H9 (cell line): ENCODE data around the gene EFCAB11. TPM values are rescaled to one million over a fixed set of nuclear protein-coding genes. Genes with fewer than 3 reads are reported as not detected.

Source experiments
- DNase-seq: peaks from one replicate; pipeline ENCODE4 v3.0.0-alpha.2; 2017
- H2AFZ ChIP-seq: one replicate; pipeline ENCODE4 v1.6.1; 2013; ENCODE audit warnings: mild to moderate bottlenecking, low read length, control low read depth, moderate library complexity
- H2AK5ac ChIP-seq: 2 replicates; pipeline ENCODE4 v1.6.1; 2013; ENCODE audit warnings: low read length, control low read depth, mixed read lengths; ENCODE audit not compliant: insufficient read length
- H2BK120ac ChIP-seq: one replicate; pipeline ENCODE4 v1.6.1; 2013; ENCODE audit warnings: low read depth, mild to moderate bottlenecking, low read length, control low read depth, inconsistent platforms; ENCODE audit not compliant: poor library complexity, severe bottlenecking
- H2BK12ac ChIP-seq: 2 replicates; pipeline ENCODE4 v1.6.1; 2013; ENCODE audit warnings: low read length, control low read depth, mixed read lengths, low read depth; ENCODE audit not compliant: insufficient read length
- H2BK15ac ChIP-seq: 2 replicates; pipeline ENCODE4 v1.6.1; 2013; ENCODE audit warnings: low read depth, low read length, control low read depth
- H2BK20ac ChIP-seq: one replicate; pipeline ENCODE4 v1.6.1; 2013; ENCODE audit warnings: low read depth, mild to moderate bottlenecking, low read length, control low read depth, inconsistent platforms; ENCODE audit not compliant: poor library complexity, severe bottlenecking
- H2BK5ac ChIP-seq: 2 replicates; pipeline ENCODE4 v1.6.1; 2013; ENCODE audit warnings: low read length, control low read depth, mixed read lengths; ENCODE audit not compliant: insufficient read length
- H3K14ac ChIP-seq: 2 replicates; pipeline ENCODE4 v1.6.1; 2013; ENCODE audit warnings: low read length, control low read depth; ENCODE audit not compliant: insufficient read depth
- H3K18ac ChIP-seq: 2 replicates; pipeline ENCODE4 v1.6.1; 2013; ENCODE audit warnings: low read depth, mild to moderate bottlenecking, mixed read lengths, low read length, control low read depth; ENCODE audit not compliant: insufficient read length
- H3K23ac ChIP-seq: 2 replicates; pipeline ENCODE4 v1.6.1; 2013; ENCODE audit warnings: low read length, control low read depth, mixed read lengths, low read depth; ENCODE audit not compliant: insufficient read length
- H3K23me2 ChIP-seq: 2 replicates; pipeline ENCODE4 v1.6.1; 2013; ENCODE audit warnings: low read depth, mild to moderate bottlenecking, mixed read lengths, low read length, control low read depth; ENCODE audit not compliant: insufficient read length, poor library complexity, severe bottlenecking
- H3K27ac ChIP-seq: 2 replicates; pipeline ENCODE4 v1.5.1; 2013; ENCODE audit warnings: low read length, control low read depth, mixed read lengths, low read depth; ENCODE audit not compliant: insufficient read length
- H3K27me3 ChIP-seq: 2 replicates; pipeline ENCODE4 v1.6.1; 2013; ENCODE audit warnings: low read length, control low read depth, inconsistent platforms; ENCODE audit not compliant: insufficient read depth
- H3K4ac ChIP-seq: 2 replicates; pipeline ENCODE4 v1.6.1; 2013; ENCODE audit warnings: low read depth, mild to moderate bottlenecking, control low read depth, inconsistent platforms, low read length, moderate library complexity
- H3K4me1 ChIP-seq: 2 replicates; pipeline ENCODE4 v1.6.1; 2013; ENCODE audit warnings: low read length, control low read depth, inconsistent platforms; ENCODE audit not compliant: insufficient read depth
- H3K4me2 ChIP-seq: 2 replicates; pipeline ENCODE4 v1.6.1; 2013; ENCODE audit warnings: low read length, control low read depth, mixed read lengths; ENCODE audit not compliant: insufficient read length, insufficient read depth
- H3K56ac ChIP-seq: 2 replicates; pipeline ENCODE4 v1.6.1; 2013; ENCODE audit warnings: low read depth, mild to moderate bottlenecking, mixed read lengths, low read length, control low read depth; ENCODE audit not compliant: insufficient read length
- H3K79me1 ChIP-seq: 2 replicates; pipeline ENCODE4 v1.6.1; 2013; ENCODE audit warnings: low read depth, mild to moderate bottlenecking, moderate library complexity, low read length, control low read depth, inconsistent platforms; ENCODE audit not compliant: insufficient read depth, poor library complexity, severe bottlenecking
- H3K79me2 ChIP-seq: 2 replicates; pipeline ENCODE4 v1.6.1; 2013; ENCODE audit warnings: low read length, control low read depth, inconsistent platforms; ENCODE audit not compliant: insufficient read depth
- H3K9ac ChIP-seq: 2 replicates; pipeline ENCODE4 v1.6.1; 2013; ENCODE audit warnings: low read length, control low read depth, mixed read lengths; ENCODE audit not compliant: insufficient read length; ENCODE audit errors: extremely low read depth
- H3K9me3 ChIP-seq: one replicate; pipeline ENCODE4 v1.6.1; 2013; ENCODE audit warnings: low read depth, low read length, inconsistent platforms; ENCODE audit not compliant: control insufficient read depth
- H3T11ph ChIP-seq: one replicate; pipeline ENCODE4 v1.6.1; 2013; ENCODE audit warnings: mild to moderate bottlenecking, low read length, control low read depth, inconsistent platforms
- H4K20me1 ChIP-seq: one replicate; pipeline ENCODE4 v1.6.1; 2013; ENCODE audit not compliant: control insufficient read depth, insufficient read length, insufficient read depth
- H4K5ac ChIP-seq: 2 replicates; pipeline ENCODE4 v1.6.1; 2013; ENCODE audit warnings: low read depth, mild to moderate bottlenecking, mixed read lengths, low read length, control low read depth; ENCODE audit not compliant: insufficient read length
- H4K8ac ChIP-seq: replicated peaks from 2 replicates; pipeline ENCODE4 v1.6.1; 2013; ENCODE audit warnings: low read length, control low read depth, mixed read lengths, low read depth; ENCODE audit not compliant: insufficient read length
- H4K91ac ChIP-seq: 2 replicates; pipeline ENCODE4 v1.6.1; 2013; ENCODE audit warnings: low read depth, mild to moderate bottlenecking, moderate library complexity, mixed read lengths, low read length, control low read depth; ENCODE audit not compliant: insufficient read length
- H3K27ac Mint-ChIP-seq, 3 experiments: 2 replicates in 2 of 3; 3 replicates in 1 of 3; pipeline ENCODE4 v1.8.0; 2020 to 2021; ENCODE audit warnings: mixed read lengths in 3 of 3, mild to moderate bottlenecking in 1 of 3, moderate library complexity in 1 of 3
- H3K27me3 Mint-ChIP-seq: 2 replicates; pipeline ENCODE4 v1.8.0; 2021; ENCODE audit warnings: low read depth, mild to moderate bottlenecking, moderate library complexity, mixed read lengths
- H3K36me3 Mint-ChIP-seq, 3 experiments: 2 replicates in 2 of 3; 3 replicates in 1 of 3; pipeline ENCODE4 v1.8.0; 2020 to 2021; ENCODE audit warnings: low read depth in 3 of 3, mixed read lengths in 3 of 3; ENCODE audit not compliant: insufficient read depth in 1 of 3
- H3K4me1 Mint-ChIP-seq, 2 experiments: 2 replicates each; pipeline ENCODE4 v1.8.0; 2020; ENCODE audit warnings: mixed read lengths in 2 of 2
- H3K4me3 Mint-ChIP-seq, 2 experiments: 2 replicates in 1 of 2; 3 replicates in 1 of 2; pipeline ENCODE4 v1.8.0; 2020 to 2021; ENCODE audit warnings: mild to moderate bottlenecking in 2 of 2, mixed read lengths in 2 of 2, moderate library complexity in 1 of 2
- H3K9me3 Mint-ChIP-seq, 2 experiments: 2 replicates in 1 of 2; 3 replicates in 1 of 2; pipeline ENCODE4 v1.8.0; 2020; ENCODE audit warnings: mild to moderate bottlenecking in 2 of 2, mixed read lengths in 2 of 2, moderate library complexity in 1 of 2
- WGBS: extraction: QIAGEN DNeasy Blood & Tissue Kit; methylation state at CpG from one replicate; pipeline ENCODE4 v1.1.7; 2013; ENCODE audit warnings: missing lambda C conversion rate, low lambda C conversion rate, mixed read lengths; ENCODE audit not compliant: insufficient read length; ENCODE audit errors: extremely low coverage; 5-methylcytosine and 5-hydroxymethylcytosine counted together
- total RNA-seq: library from RNA; stranded (reverse); gene quantifications from 2 replicates; pipeline ENCODE4 v1.2.1, GENCODE V29; 2021
- TF ChIP-seq, protein P1 (sequence below): fragments of 200-600 bp; sonication (generic); conservative IDR thresholded peaks from 3 replicates; pipeline ENCODE4 v1.8.0; 2021; ENCODE audit warnings: antibody characterized with exemption, mild to moderate bottlenecking

EFCAB11 gene
- total RNA-seq, 1 experiment from 2014 or later: 17.4 TPM

DNA sequence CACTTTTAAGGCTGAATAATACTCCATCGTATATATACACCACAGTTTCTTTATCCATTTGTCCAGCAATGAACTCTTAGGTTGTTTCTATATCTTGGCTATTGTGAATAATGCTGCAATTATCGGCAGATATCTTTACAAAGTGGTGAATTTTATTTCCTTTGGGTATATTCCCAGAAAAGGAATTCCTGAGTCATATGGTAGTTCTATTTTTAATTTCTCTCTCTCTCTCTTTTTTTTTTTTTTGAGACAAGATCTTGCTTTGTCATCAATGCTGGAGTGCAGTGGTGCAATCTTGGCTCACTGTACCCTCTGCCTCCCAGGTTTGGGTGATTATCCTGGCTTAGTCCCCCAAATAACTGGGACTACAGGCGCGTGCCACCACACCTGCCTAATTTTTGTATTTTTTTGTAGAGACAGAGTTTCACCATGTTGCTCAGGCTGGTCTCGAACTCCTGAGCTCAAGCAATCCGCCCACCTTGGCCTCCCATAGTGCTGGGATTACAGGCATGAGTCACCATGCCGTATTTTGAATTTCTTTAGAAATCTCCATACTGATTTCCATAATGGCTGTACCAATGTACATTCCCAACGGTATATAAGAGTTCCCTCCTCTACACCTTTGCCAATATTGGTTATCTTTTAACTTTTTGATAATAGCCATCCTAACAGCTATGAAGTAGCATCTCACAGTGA is 98.4 kb downstream of the EFCAB11 start:
- no peak overlapping the region for H3K9ac ChIP-seq
- no peaks in the 10 kb centered on the region for H3K4me1 Mint-ChIP-seq
- peaks cover 0 to 2% (median 0%) of the 10 kb centered on the region in 3 experiments; a peak in 1 of 7 replicates for H3K36me3 Mint-ChIP-seq
- no peak overlapping the region for H3K4me2 ChIP-seq
- DNase-seq: no peak
- no peak overlapping the region for H2AK5ac ChIP-seq
- no peaks in the 10 kb centered on the region for H3K4me1 ChIP-seq
- H4K8ac ChIP-seq: no peak overlapping the region
- no peak overlapping the region for H4K91ac ChIP-seq
- no peak overlapping the region for H3K4me3 Mint-ChIP-seq
- H2BK15ac ChIP-seq: no peak overlapping the region
- no peaks in the 10 kb centered on the region for H3K79me2 ChIP-seq
- H3K4ac ChIP-seq: no peak overlapping the region
- WGBS: no CpG with 5 or more reads among the region's 8 CpGs
- no peaks in the 10 kb centered on the region for H3K9me3 Mint-ChIP-seq
- no peak overlapping the region for H3K27ac ChIP-seq
- no peak overlapping the region for H2AFZ ChIP-seq
- H2BK120ac ChIP-seq: no peak overlapping the region
- H4K20me1 ChIP-seq: no peaks in the 10 kb centered on the region
- no peak overlapping the region for H4K5ac ChIP-seq
- H2BK20ac ChIP-seq: no peak overlapping the region
- H3K23ac ChIP-seq: no peak overlapping the region
- no peak overlapping the region for H3K56ac ChIP-seq
- H3K27me3 ChIP-seq: no peaks in the 10 kb centered on the region
- H3K27me3 Mint-ChIP-seq: no peaks in the 10 kb centered on the region
- H3K14ac ChIP-seq: no peak overlapping the region
- H3K27ac Mint-ChIP-seq: no peak overlapping the region
- H2BK5ac ChIP-seq: no peak overlapping the region
- no peaks in the 10 kb centered on the region for H3K23me2 ChIP-seq
- H3T11ph ChIP-seq: no peak overlapping the region
- no peak overlapping the region for H3K18ac ChIP-seq
- TF ChIP-seq, protein P1, sequence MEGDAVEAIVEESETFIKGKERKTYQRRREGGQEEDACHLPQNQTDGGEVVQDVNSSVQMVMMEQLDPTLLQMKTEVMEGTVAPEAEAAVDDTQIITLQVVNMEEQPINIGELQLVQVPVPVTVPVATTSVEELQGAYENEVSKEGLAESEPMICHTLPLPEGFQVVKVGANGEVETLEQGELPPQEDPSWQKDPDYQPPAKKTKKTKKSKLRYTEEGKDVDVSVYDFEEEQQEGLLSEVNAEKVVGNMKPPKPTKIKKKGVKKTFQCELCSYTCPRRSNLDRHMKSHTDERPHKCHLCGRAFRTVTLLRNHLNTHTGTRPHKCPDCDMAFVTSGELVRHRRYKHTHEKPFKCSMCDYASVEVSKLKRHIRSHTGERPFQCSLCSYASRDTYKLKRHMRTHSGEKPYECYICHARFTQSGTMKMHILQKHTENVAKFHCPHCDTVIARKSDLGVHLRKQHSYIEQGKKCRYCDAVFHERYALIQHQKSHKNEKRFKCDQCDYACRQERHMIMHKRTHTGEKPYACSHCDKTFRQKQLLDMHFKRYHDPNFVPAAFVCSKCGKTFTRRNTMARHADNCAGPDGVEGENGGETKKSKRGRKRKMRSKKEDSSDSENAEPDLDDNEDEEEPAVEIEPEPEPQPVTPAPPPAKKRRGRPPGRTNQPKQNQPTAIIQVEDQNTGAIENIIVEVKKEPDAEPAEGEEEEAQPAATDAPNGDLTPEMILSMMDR: no peak
- H3K9me3 ChIP-seq: no peaks in the 10 kb centered on the region
- H3K79me1 ChIP-seq: no peaks in the 10 kb centered on the region
- no peak overlapping the region for H2BK12ac ChIP-seq
